Thoracic aorta (tissue), 2 donors: ENCODE measurements around the gene RGS4. TPM values are rescaled to one million over a fixed set of nuclear protein-coding genes. Genes with fewer than 3 reads are reported as not detected.

Experiments
- ATAC-seq: fragments of 150-250 bp; one replicate; pipeline ENCODE4 v1.8.0; 2017; ENCODE audit warnings: low read depth; ENCODE audit not compliant: insufficient number of reproducible peaks, low FRiP score
- DNase-seq: peaks from one replicate; pipeline ENCODE4 v3.0.0-alpha.2; 2020; ENCODE audit warnings: low spot score
- H3K27ac ChIP-seq, 2 donors: fragments of 200-600 bp; sonication (generic); 1 replicate in 1 of 2; 2 replicates in 1 of 2; pipeline ENCODE4 v1.5.1; 2016; ENCODE audit warnings: mild to moderate bottlenecking in 2 of 2, moderate library complexity in 2 of 2
- H3K27me3 ChIP-seq: fragments of 200-600 bp; sonication (generic); replicated peaks from 2 replicates; pipeline ENCODE4 v1.6.0; 2016; ENCODE audit warnings: mild to moderate bottlenecking; ENCODE audit not compliant: insufficient read depth
- H3K36me3 ChIP-seq: fragments of 200-600 bp; sonication (generic); one replicate; pipeline ENCODE4 v1.5.1; 2016
- H3K4me1 ChIP-seq, 2 donors: fragments of 200-600 bp; sonication (generic); 1 replicate in 1 of 2; 2 replicates in 1 of 2; pipeline versions ENCODE4 v1.5.1 to v1.6.0; 2016; ENCODE audit warnings: low read depth in 2 of 2, mild to moderate bottlenecking in 1 of 2; ENCODE audit not compliant: control insufficient read depth in 1 of 2
- H3K4me3 ChIP-seq: fragments of 200-600 bp; sonication (generic); 2 replicates; pipeline ENCODE4 v1.5.1; 2016; ENCODE audit warnings: mild to moderate bottlenecking
- H3K9me3 ChIP-seq: fragments of 200-600 bp; sonication (generic); 2 replicates; pipeline ENCODE4 v1.5.1; 2016
- CTCF ChIP-seq: fragments of 200-600 bp; sonication (generic); IDR thresholded peaks from one replicate; pipeline ENCODE4 v1.5.1; 2019; ENCODE audit warnings: antibody characterized with exemption
- total RNA-seq, 2 donors: library from RNA; depleted of rRNA; stranded (reverse); fragments of >200 nt; gene quantifications; one replicate each; pipeline versions ENCODE4 v1.1.0 to v1.2.3, GENCODE V29; 2016

Gene RGS4
- total RNA-seq, result 10 to 100 TPM; 32.6 to 52.0 TPM

- Histone ChIP-seq H3K9me3 (no peaks in the 10 kb centered on the region), H3K27me3 (no peaks in the 10 kb centered on the region), H3K4me1 (peaks cover 6 to 40% of the 10 kb centered on the region in 2 donors), H3K4me3 (peak within 1 kb of the TSS; percentile 70), H3K36me3 (peaks cover 6% of the 10 kb centered on the region), H3K27ac (peak within 1 kb of the TSS; percentile 49 to 65)
- peak; percentile 46 for TF ChIP-seq CTCF
- peak; percentile 58 for ATAC-seq
- DNase-seq, result peak; percentile 12
Measured at GRCh38 chr1:163069142-163069541, at the start of gene RGS4. RGS4 (plus strand) TSS chr1:163069361; CDS start chr1:163069485, 124 bp downstream.

GRCh38 chr1:163022129-163022528 is 47.0 kb upstream of the RGS4 start:
- TF ChIP-seq CTCF, result no peak
- Histone ChIP-seq H3K27me3 (no peaks in the 10 kb centered on the region), H3K36me3 (no peaks in the 10 kb centered on the region), H3K27ac (no peak overlapping the region), H3K4me3 (no peak overlapping the region), H3K4me1 (no peaks in the 10 kb centered on the region), H3K9me3 (peaks cover 18% of the 10 kb centered on the region)
- DNase-seq, result no peak
- ATAC-seq, result no peak

GRCh38 chr1:163027610-163028009 is 41.6 kb upstream of the RGS4 start:
- Histone ChIP-seq H3K9me3 (peaks cover 7% of the 10 kb centered on the region), H3K4me3 (no peak overlapping the region), H3K36me3 (no peaks in the 10 kb centered on the region), H3K27ac (no peak overlapping the region), H3K27me3 (no peaks in the 10 kb centered on the region), H3K4me1 (no peaks in the 10 kb centered on the region)
- ATAC-seq (no peak), DNase-seq (no peak)
- no peak for TF ChIP-seq CTCF

DNA sequence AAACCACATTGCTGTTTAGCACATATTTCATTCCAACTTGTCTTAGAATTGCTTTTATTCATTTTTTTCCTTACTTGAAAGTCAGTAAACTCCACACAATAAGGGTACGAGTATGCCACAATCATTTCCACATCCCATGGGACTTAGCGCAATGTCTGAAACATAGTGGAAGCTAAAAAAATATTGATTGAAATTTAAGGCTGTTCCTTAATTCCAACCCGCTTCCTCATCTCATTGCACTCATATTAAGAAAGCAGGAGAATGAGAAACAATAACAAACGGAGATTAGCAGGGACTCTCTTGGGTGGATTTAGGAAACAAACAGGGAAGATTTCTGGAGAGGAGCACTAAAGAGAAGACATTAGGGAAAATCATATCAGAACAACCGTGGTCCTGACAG is 39.3 kb upstream of the RGS4 start:
- TF ChIP-seq CTCF, result no peak
- DNase-seq (no peak), ATAC-seq (no peak)
- H3K27ac ChIP-seq, result no peak overlapping the region
- H3K36me3 ChIP-seq, result no peaks in the 10 kb centered on the region
- H3K27me3 ChIP-seq, result no peaks in the 10 kb centered on the region
- H3K9me3 ChIP-seq, result no peaks in the 10 kb centered on the region
- no peaks in the 10 kb centered on the region for H3K4me1 ChIP-seq
- H3K4me3 ChIP-seq, result no peak overlapping the region

- ATAC-seq (no peak), DNase-seq (no peak)
- no peaks in the 10 kb centered on the region for H3K36me3 ChIP-seq
- H3K9me3 ChIP-seq, result no peaks in the 10 kb centered on the region
- H3K27me3 ChIP-seq, result no peaks in the 10 kb centered on the region
- H3K4me3 ChIP-seq, result no peak overlapping the region
- no peak for TF ChIP-seq CTCF
- H3K27ac ChIP-seq, result no peak overlapping the region
- H3K4me1 ChIP-seq, result no peaks in the 10 kb centered on the region
Measured at GRCh38 chr1:163035446-163036249, 33.5 kb upstream of the RGS4 start.
